RWPE1 (cell line): Measurements from ENCODE around the gene DNAI2.

Experiments used
- CTCF ChIA-PET: fragments of 350-600 bp; sonication (Branson Sonifier 250); formaldehyde crosslinking; extraction: SDS; loops from one replicate; lab custom pipeline; 2021; lab: Yijun Ruan, JAX
- POLR2A ChIA-PET: fragments of 400-600 bp; formaldehyde crosslinking; extraction: SDS; loops from one replicate; lab custom pipeline; 2020; ENCODE audit warnings: antibody characterized with exemption; ENCODE audit not compliant: low non-redundant PET; lab: Yijun Ruan, JAX
- DNase-seq: peaks from one replicate; pipeline ENCODE4 v3.0.0; 2012; ENCODE audit warnings: low spot score
- H3K27ac ChIP-seq: fragments of 450-650 bp; 2 replicates; pipeline ENCODE4 v1.5.1; 2017
- TF ChIP-seq, protein P1 (sequence below): fragments of 450-650 bp; conservative IDR thresholded peaks from 2 replicates; pipeline ENCODE4 v1.5.1; 2017; ENCODE audit warnings: low read depth, mild to moderate bottlenecking

DNAI2 gene

DNA sequence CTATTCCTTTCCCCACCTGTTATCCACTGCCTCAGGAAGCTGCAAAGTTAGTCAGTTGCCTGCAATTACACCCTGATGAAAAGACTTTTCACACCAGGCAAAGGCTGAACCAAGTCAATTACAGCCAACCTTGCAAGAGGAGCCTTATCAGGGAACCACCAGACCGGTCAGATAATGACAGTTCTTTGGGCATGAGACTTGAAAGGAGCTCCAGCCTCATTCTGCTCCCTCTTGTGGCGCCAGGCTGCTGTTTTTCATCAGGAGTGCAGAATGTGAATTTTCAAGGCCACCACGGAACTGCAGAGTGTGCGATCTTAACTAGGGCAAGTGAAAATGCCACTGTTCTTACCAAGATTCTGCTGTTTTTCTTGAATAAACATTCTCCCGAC, 22.5 kb downstream of the DNAI2 start:
- TF ChIP-seq, protein P1, sequence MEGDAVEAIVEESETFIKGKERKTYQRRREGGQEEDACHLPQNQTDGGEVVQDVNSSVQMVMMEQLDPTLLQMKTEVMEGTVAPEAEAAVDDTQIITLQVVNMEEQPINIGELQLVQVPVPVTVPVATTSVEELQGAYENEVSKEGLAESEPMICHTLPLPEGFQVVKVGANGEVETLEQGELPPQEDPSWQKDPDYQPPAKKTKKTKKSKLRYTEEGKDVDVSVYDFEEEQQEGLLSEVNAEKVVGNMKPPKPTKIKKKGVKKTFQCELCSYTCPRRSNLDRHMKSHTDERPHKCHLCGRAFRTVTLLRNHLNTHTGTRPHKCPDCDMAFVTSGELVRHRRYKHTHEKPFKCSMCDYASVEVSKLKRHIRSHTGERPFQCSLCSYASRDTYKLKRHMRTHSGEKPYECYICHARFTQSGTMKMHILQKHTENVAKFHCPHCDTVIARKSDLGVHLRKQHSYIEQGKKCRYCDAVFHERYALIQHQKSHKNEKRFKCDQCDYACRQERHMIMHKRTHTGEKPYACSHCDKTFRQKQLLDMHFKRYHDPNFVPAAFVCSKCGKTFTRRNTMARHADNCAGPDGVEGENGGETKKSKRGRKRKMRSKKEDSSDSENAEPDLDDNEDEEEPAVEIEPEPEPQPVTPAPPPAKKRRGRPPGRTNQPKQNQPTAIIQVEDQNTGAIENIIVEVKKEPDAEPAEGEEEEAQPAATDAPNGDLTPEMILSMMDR, result peak; percentile 55
- POLR2A ChIA-PET, result no interaction called here
- no peak overlapping the region for H3K27ac ChIP-seq
- no peak for DNase-seq
- CTCF ChIA-PET, result interaction anchor here (0.6 to 0.9 kb wide), 8 partner anchors 18 to 728 kb away, joined by 3 to 5 read pairs (median 3); partner anchors contain the start of gene BTBD17

DNA sequence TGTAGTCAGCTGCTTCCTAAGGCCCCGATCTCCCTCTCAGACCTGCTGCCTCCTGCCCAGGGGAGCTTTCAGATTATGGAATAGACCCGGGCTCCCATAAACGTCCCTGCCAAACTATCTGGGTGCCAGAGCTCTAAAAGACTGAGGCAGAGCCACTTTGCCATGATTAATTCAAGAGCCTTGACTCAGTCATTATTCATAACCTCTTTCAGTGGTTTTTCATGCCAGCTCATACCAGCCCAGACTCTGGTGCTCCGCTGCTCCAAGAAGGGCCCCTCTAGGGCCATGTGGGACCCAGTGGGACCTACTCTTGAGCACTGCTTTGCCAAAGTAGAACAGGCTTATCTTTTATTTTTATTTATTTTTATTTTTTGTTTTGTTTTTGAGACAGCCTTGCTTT, 23.9 kb downstream of the DNAI2 start:
- ChIA-PET CTCF (interaction anchor here (0.5 to 1.1 kb wide), 3 partner anchors 40 to 304 kb away, joined by 3 to 4 read pairs (median 3); no protein-coding TSS in a partner anchor), POLR2A (no interaction called here)
- peak overlapping the region; percentile 46 for H3K27ac ChIP-seq
- peak; percentile 61 for DNase-seq
- TF ChIP-seq, protein P1, result no peak

DNA sequence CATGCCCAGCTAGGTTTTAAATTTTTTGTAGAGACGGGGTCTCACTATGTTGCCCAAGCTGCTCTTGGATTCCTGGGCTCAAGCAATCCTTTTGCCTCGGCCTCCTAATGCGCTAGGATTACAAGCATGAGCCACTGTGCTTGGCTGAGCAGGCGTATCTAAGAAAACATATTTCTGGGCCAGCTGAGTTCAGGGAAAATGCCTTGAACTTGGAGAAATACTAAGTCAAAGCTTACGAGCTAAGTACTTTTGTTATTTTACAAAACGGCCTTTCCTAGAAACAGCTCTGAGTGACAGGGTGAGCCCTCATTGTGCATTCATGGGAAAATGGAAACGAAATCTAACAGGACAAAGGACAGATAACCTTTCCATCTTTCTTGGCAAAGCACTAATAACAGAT, 24.7 kb downstream of the DNAI2 start:
- CTCF ChIA-PET, result interaction anchor here (0.7 kb wide), 1 partner anchor 17 kb away, joined by 4 read pairs; no protein-coding TSS in a partner anchor
- H3K27ac ChIP-seq, result no peak overlapping the region; the same call in 1 of the 2 replicates
- TF ChIP-seq, protein P1, result no peak
- POLR2A ChIA-PET, result no interaction called here
- no peak for DNase-seq

DNA sequence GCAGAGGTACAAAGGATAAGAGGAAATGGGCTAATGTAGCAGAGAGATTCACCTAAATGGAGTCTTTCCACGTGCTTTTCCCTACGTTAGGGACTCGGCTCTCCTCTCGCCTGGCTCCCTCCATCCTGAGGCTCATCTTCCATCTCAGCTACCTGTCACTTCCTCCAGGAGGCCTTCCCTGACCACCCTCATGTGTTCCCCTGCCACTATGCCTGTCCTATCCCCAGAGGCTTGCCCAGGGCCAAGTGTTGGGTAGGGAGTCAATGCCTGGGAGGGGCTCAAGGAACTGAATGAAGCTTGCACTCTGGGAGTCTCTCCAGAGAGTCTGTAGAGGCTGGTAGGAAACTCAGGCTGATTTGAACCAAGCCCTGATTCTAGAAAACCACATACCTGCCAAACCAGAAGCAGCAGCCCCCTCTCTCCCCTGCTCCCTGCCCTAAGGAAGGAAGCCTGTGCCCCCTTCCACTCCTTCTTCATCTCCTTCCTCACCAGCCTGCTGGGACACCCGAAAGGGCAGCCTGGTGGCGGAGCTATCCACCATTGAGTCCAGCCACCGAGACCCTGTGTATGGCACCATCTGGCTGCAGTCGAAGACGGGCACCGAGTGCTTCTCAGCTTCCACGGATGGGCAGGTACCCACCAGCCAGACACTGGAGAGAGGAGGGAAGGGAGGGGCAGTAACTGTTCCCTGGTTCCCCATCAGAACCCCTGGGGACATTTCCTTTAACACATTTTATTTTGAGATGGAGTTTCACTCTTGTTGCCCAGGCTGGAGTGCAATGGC, 25.4 kb downstream of the DNAI2 start:
- DNase-seq, result no peak
- ChIA-PET CTCF (interaction anchor here (0.7 kb wide), 1 partner anchor 18 kb away, joined by 4 read pairs; no protein-coding TSS in a partner anchor), POLR2A (no interaction called here)
- TF ChIP-seq, protein P1, result no peak
- H3K27ac ChIP-seq, result no peak overlapping the region

GRCh38 chr17:74303305-74303704, 29.3 kb downstream of the DNAI2 start:
- POLR2A ChIA-PET, result no interaction called here
- no peak for DNase-seq
- CTCF ChIA-PET, result interaction anchor here (0.5 kb wide), 1 partner anchor 56 kb away, joined by 3 read pairs; no protein-coding TSS in a partner anchor
- H3K27ac ChIP-seq, result no peak overlapping the region
- TF ChIP-seq, protein P1, result no peak

DNA sequence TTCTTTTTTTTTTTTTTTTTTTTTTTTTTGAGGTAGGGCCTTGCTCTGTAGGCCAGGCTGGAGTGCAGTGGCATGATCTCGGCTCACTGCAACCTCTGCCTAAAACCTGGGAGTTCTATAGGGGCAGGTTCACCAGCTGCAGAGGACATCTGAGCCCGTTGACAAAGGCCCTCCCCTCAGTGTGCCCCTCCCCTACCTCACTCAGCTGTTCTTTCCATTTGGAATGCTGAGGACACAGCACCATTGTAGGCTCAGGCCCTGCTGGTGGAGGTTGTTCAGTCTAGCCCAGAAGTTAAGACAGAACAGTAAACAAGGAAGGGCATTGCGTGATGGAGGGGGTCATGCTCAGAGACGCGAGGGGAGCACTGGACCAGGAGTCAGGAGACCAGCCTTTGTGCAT, 30.1 kb downstream of the DNAI2 start:
- POLR2A ChIA-PET, result no interaction called here
- TF ChIP-seq, protein P1, result no peak
- no peak overlapping the region for H3K27ac ChIP-seq
- DNase-seq, result no peak
- CTCF ChIA-PET, result interaction anchor here (0.5 to 0.7 kb wide), 2 partner anchors 10 to 296 kb away, joined by 3 read pairs; no protein-coding TSS in a partner anchor
